NCI-H510A (cell line): ENCODE measurements around the gene LHX5.

Experiments used
- DNase-seq: peaks from one replicate; lab custom pipeline; 2025; lab: John Stamatoyannopoulos, UW

The LHX5 gene

GRCh38 chr12:113464852-113465719 lies 6.6 kb downstream of the LHX5 start:
- no peak for DNase-seq

- no peak for DNase-seq
These were observed 7.3 kb downstream of the LHX5 start for GRCh38 chr12:113464452-113464775.

GRCh38 chr12:113463746-113464451 lies 7.8 kb downstream of the LHX5 start:
- no peak for DNase-seq

GRCh38 chr12:113462998-113463745 lies 8.5 kb downstream of the LHX5 start:
- DNase-seq = no peak

- DNase-seq = peak; percentile 47
These were observed 9.4 kb downstream of the LHX5 start for GRCh38 chr12:113462117-113462774.

- DNase-seq = no peak
These were observed 10.0 kb downstream of the LHX5 start for GRCh38 chr12:113461666-113462065.

GRCh38 chr12:113459981-113460380 lies 11.7 kb downstream of the LHX5 start:
- no peak for DNase-seq

- DNase-seq = no peak
These were observed 14.0 kb downstream of the LHX5 start for GRCh38 chr12:113457710-113458109.

- DNase-seq = no peak
These were observed 14.5 kb downstream of the LHX5 start for GRCh38 chr12:113457185-113457584.

GRCh38 chr12:113456761-113457160 lies 14.9 kb downstream of the LHX5 start:
- DNase-seq = peak; percentile 45

GRCh38 chr12:113456199-113456598 lies 15.5 kb downstream of the LHX5 start:
- DNase-seq = no peak

GRCh38 chr12:113453330-113453729 lies 18.3 kb downstream of the LHX5 start:
- no peak for DNase-seq

- no peak for DNase-seq
These were observed 19.2 kb downstream of the LHX5 start for GRCh38 chr12:113452458-113452857.

- DNase-seq = no peak
These were observed 21.8 kb downstream of the LHX5 start for GRCh38 chr12:113449839-113450238.

GRCh38 chr12:113449299-113449698 lies 22.4 kb downstream of the LHX5 start:
- no peak for DNase-seq

GRCh38 chr12:113448873-113449272 lies 22.8 kb downstream of the LHX5 start:
- no peak for DNase-seq

GRCh38 chr12:113445544-113446171 lies 26.0 kb downstream of the LHX5 start:
- no peak for DNase-seq

GRCh38 chr12:113443030-113443539 lies 28.6 kb downstream of the LHX5 start:
- no peak for DNase-seq

GRCh38 chr12:113440947-113441782 lies 30.5 kb downstream of the LHX5 start:
- DNase-seq = no peak

GRCh38 chr12:113440336-113440735 lies 31.3 kb downstream of the LHX5 start:
- no peak for DNase-seq

- peak; percentile 46 for DNase-seq
These were observed 32.1 kb downstream of the LHX5 start for GRCh38 chr12:113439606-113440030.
